HL-60 (cell line): ENCODE data around the gene SCAP.

Experiments used
- DNase-seq, 2 experiments: peaks; one replicate each; pipeline ENCODE4 v3.0.0-alpha.2; 2010 to 2020; ENCODE audit warnings: low read depth in 1 of 2, low spot score in 1 of 2
- H3K27ac ChIP-seq: fragments of 250-450 bp; sonication (Bioruptor Pico); replicated peaks from 2 replicates; pipeline ENCODE4 v1.5.1; 2020; ENCODE audit warnings: mild to moderate bottlenecking, moderate library complexity
- H3K27me3 ChIP-seq: fragments of 250-450 bp; sonication (Bioruptor Pico); 2 replicates; pipeline ENCODE4 v1.5.1; 2021; ENCODE audit warnings: mild to moderate bottlenecking, moderate library complexity; ENCODE audit not compliant: insufficient read depth, poor library complexity, severe bottlenecking
- H3K4me3 ChIP-seq: replicated peaks from 2 replicates; pipeline ENCODE4 v1.5.1; 2011; ENCODE audit warnings: mild to moderate bottlenecking, control low read depth, low read length; ENCODE audit not compliant: insufficient read depth
- CTCF ChIP-seq: IDR thresholded peaks from one replicate; pipeline ENCODE4 v1.5.1; 2011; ENCODE audit warnings: low read length, control low read depth, inconsistent platforms; ENCODE audit not compliant: insufficient read depth
- GABPA ChIP-seq: IDR thresholded peaks from 2 replicates; pipeline ENCODE4 v1.6.1; 2012; ENCODE audit warnings: low read depth
- POLR2AphosphoS5 ChIP-seq: IDR thresholded peaks from 2 replicates; pipeline ENCODE4 v1.6.1; 2012; ENCODE audit warnings: low read depth
- REST ChIP-seq: IDR thresholded peaks from 2 replicates; pipeline ENCODE4 v1.6.1; 2012; ENCODE audit warnings: low read depth; ENCODE audit not compliant: insufficient replicate concordance
- SPI1 ChIP-seq: IDR thresholded peaks from 2 replicates; pipeline ENCODE4 v1.6.1; 2012; ENCODE audit warnings: low read depth, mild to moderate bottlenecking, borderline replicate concordance

SCAP gene

GRCh38 chr3:47432673-47433072 lies 43.1 kb downstream of the SCAP start:
- no peaks in the 10 kb centered on the region for H3K27me3 ChIP-seq
- TF ChIP-seq SPI1 (no peak), CTCF (no peak), REST (no peak), GABPA (no peak), POLR2AphosphoS5 (no peak)
- no peak for DNase-seq
- H3K27ac ChIP-seq = no peak overlapping the region
- H3K4me3 ChIP-seq = no peak overlapping the region

DNA sequence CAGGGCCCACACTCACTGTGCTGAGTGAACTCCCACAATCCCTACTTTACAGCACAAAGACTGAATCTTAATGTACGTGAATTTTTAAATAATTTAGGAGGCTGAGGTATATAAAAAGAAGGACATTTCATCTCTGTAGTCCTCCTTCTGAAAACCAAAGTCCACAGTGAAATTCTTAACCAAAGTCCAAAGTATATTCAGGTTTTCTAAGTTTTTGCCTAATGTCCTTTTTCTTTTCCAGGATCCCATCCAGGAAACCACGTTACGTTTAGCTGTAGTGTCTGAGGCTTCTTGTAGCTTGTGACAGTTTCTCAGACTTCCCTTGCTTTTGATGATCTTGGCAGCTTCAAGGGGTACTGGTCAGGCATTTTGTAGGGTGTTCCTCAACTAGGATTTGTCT lies 44.5 kb downstream of the SCAP start:
- TF ChIP-seq CTCF (no peak), POLR2AphosphoS5 (no peak), REST (no peak), GABPA (no peak), SPI1 (no peak)

DNA sequence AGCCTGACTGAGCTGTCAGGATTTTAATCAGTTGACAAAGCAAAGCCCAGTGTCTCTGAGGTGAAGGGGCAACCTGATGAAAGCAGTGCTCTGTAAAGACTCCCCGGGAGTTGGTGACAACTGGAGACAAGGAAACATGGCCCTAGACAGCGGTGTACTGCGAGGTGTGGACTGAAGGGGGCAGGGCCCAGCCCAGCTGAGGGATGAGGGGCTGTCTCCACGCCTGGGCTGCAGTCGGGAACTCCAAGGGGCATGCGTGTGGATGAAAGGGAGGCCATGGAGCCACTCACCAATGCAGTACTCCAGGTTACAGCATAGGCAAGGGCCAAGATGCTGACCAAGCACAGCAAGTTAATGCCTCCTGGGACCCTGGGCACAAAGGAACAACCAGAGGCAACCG lies 45.1 kb downstream of the SCAP start:
- TF ChIP-seq CTCF (no peak), GABPA (no peak), REST (no peak), POLR2AphosphoS5 (no peak), SPI1 (no peak)
- H3K4me3 ChIP-seq = no peak overlapping the region
- no peak overlapping the region for H3K27ac ChIP-seq
- DNase-seq = no peak
- no peaks in the 10 kb centered on the region for H3K27me3 ChIP-seq

More for the DNA sequence above, 44.5 kb downstream of the SCAP start:
- Histone ChIP-seq H3K4me3 (no peak overlapping the region), H3K27me3 (no peaks in the 10 kb centered on the region), H3K27ac (no peak overlapping the region)
- DNase-seq = no peak
